HG02870 (cell line): Measurements from ENCODE around the gene CA11.
A peak's percentile ranks its signal among the peaks of the same experiment; 100 is the strongest.
"Not testable (repeated sequence)": the region's sequence is repeated elsewhere in the genome, so short reads cannot be mapped to it uniquely, and the experiment has no call there.

ENCODE experiments used
- ATAC-seq: cut with Tn5 transposase; IDR thresholded peaks from one replicate; pipeline ENCODE4 v1.9.1; 2021; ENCODE audit warnings: mild to moderate bottlenecking, moderate library complexity; ENCODE audit not compliant: unreplicated experiment

Gene CA11

GRCh38 chr19:48642862-48643261, 3.1 kb downstream of the CA11 start:
- no peak for ATAC-seq

DNA sequence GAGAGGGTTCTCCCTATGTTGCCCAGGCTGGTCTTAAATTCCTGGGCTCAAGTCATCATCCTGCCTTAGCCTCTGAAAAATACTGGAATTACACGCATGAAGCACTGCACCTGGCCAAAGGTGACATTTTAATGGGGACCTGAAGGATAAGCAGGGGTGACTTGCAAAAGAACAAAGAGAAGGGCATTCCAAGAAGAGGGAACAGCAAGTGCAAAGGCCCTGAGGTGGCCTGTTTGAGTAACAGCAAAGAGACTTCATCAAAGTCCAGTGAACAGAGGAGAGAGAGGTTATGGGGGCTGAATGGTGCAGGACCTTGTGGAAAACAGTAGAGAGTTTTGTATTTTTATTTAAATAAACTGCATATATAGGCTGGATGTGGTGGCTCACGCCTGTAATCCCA, 4.1 kb downstream of the CA11 start:
- no peak for ATAC-seq

GRCh38 chr19:48639483-48640375, 6.3 kb downstream of the CA11 start:
- ATAC-seq, result no peak

GRCh38 chr19:48638831-48639381, 7.1 kb downstream of the CA11 start:
- ATAC-seq, result no peak

- peak; percentile 9 for ATAC-seq
These were observed 7.8 kb downstream of the CA11 start for GRCh38 chr19:48637948-48638830.

- peak; percentile 69 for ATAC-seq
These were observed 8.5 kb downstream of the CA11 start for GRCh38 chr19:48637449-48637947.

GRCh38 chr19:48636859-48637448, 9.0 kb downstream of the CA11 start, which contains the start of gene DBP:
DBP (minus strand) TSS chr19:48637379; CDS start chr19:48636994, 385 bp downstream.
- ATAC-seq, result no peak

DNA sequence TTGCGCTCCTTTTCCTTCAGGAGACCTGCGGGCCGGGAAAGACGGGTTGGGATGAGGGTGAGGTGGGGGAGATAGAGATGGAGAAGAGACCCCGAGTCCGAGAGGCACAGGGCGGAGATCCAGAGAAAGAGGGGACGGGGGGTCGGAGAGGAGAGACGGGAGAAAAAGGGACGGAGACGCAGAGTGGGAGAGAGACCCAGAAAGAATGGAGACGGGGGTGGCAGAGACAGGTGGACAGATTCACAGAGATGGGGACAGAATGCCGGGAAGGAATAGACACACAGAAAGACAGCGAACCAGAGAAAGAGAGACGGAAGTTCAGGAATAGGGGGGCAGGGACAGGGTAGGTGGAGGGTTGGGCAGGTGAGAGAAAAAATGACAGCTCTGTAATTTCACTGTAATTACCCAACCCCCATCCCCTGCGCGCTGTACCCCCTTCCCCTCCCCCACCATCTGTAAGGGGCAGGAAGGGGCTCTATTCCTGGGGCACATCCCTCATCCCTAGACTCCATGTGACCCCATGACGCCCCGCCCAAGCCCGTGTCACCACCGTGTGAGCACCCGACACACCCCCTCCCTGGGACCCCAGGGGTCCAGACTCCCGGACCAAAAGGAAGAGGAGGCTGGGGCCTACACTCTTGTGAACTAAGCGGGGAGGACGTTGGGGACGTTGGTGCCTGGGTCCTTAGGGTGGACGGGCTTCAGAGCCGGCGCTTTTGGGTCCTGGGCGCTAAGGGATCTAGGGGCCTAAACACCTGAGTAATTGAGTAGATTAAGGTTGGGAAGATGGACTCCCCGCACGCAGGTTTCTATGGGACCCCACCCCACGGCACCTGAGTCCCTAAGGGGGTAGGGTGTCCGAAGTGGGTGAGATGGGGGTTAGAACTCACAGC, 9.8 kb downstream of the CA11 start:
- ATAC-seq, result no peak

DNA sequence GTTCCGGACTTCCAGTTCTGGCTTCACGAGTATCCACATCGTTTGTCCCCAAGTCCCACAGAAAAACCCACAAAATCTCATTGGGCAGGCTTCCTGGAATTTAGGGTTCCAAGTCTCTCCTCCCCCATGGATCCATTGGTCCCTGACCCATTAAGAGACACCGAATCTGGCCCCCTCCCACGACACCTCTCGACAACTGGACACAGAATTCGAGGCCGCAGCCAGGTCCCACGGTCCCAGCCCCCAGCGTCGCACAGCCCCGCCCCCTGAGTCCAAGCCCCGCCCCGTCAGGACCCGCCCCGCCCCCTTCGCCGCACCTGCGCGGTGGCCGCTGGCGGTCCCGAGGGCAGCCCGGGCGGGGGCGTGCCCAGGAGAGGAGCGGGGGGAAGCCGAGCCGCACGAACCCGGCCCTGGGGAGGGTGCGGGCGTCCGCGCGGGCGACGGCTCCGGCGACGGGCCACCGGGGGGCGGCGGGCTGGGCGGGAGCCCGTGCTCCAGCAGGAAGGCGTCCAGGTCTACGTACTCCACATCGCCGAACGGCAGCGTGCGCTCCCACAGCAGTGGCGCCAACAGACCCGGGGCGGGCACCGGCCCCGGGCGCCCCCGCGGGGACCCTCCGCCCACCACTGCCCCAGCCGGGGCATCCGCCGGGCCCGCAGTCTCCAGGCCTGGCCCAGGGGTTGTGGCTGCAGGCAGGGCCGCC, 10.6 kb downstream of the CA11 start:
- no peak for ATAC-seq

- ATAC-seq, result peak; percentile 30
These were observed 11.3 kb downstream of the CA11 start for GRCh38 chr19:48634424-48635262.

DNA sequence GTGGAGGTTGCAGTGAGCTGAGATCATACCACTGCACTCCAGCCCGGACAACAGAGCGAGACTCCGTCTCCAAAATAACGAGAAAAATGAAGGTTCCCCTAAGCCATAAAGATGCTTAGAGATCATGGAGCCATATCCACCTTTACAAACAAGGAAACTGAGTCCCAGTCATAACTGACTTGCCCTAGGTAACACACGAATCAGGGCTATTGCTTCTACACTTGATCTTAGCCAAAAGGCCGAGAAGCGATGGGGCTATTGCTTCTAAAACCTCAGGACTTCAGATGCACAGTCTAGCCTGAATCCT, 12.0 kb downstream of the CA11 start:
- ATAC-seq, result no peak

GRCh38 chr19:48633148-48634035, 12.6 kb downstream of the CA11 start:
- no peak for ATAC-seq

- no peak for ATAC-seq
These were observed 13.3 kb downstream of the CA11 start for GRCh38 chr19:48632692-48633147.

DNA sequence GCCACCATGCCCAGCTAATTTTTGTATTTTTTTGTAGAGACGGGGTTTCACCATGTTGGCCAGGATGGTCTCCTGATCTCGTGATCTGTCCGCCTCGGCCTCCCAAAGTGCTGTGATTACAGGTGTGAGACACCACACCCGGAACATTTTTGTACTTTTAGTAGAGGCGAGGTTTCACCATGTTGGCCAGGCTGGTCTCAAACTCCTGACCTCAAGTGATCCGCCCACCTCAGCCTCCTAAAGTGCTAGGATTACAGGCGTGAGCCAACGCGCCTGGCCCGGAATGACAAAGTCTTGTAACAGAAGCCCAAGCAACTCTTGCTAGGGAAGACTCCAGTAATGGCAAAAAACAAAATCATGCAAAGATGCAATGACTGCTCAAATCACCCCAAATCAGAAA, 13.7 kb downstream of the CA11 start:
- ATAC-seq, result not testable (repeated sequence)

GRCh38 chr19:48631225-48631624, 14.8 kb downstream of the CA11 start:
- no peak for ATAC-seq

DNA sequence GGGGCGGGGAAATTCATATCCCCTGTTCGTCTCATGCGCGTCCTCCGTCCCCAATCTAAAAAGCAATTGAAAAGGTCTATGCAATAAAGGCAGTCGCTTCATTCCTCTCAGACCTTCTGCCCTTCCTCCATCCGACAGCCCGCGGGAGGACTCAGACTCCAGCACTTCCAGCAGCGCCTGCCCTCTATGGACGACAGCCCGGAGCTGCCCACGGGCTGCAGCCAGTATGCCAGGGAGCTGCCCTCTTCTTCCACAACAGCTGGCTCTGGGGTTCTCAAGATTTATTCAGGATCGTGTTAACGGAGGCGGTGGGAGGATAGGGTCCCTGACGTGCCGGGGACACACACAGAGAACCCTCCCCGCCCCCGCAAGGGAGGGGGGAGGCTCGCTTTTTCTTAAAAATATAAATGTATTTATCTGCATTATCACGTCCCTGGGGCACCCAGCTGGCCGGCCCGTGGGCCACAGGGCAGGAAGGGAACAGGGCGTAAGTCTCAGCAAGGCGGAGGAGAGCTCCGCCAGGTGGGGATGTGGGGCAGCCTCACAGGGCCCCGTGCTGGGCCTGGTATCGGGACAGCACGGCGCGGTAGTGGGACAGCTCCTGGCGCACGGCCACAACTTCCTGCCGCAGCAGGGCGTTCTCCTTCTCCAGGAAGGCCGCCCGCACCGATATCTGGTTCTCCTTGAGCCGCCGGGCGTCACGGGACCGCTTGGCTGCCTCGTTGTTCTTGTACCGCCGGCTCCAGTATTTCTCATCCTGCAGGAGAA, 15.5 kb downstream of the CA11 start:
- ATAC-seq, result no peak
